NCI-H82 treated with DMSO at 0.1 percent for 48 hours (cell line): Measurements from ENCODE around the gene ENO2.

Experiments
- DNase-seq: peaks from one replicate; lab custom pipeline; 2025; ENCODE audit not compliant: unreplicated experiment; lab: John Stamatoyannopoulos, UW

ENO2 gene

DNA sequence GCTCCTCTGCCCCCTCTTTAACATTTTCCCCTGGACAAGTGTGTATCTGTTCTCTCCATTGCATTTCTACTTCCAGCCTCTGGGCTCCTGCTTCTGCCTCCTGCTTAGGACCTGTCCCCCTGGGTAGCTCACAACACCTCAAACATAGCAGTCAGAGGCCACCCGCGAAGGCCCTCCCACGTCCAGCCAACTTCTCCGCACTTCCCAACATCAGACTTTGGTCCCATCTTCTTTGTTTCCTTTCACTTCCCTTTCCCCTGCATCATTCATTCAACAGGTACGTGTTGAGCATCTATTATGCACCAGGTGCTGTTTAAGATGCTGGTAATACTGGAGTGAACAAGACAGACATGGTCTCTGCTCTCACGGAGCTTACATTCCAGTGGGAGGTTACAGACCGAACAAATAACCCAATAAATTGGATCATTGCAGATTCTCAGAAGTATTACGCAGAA, 32.6 kb downstream of the ENO2 start:
- DNase-seq = no peak

DNA sequence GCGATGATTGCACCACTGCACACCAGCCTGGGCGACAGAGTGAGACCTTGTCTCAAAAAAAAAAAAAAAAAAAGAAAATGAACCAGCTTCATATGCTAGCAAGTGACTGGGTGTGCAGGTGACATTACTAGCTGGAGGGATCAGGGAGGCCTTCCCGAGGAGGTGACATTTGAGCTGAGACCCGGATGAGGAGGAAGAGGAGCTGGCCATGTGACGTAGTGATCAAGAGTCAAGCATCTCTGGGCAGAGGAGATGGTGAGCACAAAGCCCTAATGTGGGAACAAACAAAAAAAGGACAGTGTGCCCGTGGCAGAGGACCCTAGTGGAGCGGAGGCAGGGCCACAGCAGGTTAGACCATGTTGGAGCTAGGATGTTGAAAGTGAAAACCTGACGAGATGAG, 33.2 kb downstream of the ENO2 start:
- DNase-seq = no peak

DNA sequence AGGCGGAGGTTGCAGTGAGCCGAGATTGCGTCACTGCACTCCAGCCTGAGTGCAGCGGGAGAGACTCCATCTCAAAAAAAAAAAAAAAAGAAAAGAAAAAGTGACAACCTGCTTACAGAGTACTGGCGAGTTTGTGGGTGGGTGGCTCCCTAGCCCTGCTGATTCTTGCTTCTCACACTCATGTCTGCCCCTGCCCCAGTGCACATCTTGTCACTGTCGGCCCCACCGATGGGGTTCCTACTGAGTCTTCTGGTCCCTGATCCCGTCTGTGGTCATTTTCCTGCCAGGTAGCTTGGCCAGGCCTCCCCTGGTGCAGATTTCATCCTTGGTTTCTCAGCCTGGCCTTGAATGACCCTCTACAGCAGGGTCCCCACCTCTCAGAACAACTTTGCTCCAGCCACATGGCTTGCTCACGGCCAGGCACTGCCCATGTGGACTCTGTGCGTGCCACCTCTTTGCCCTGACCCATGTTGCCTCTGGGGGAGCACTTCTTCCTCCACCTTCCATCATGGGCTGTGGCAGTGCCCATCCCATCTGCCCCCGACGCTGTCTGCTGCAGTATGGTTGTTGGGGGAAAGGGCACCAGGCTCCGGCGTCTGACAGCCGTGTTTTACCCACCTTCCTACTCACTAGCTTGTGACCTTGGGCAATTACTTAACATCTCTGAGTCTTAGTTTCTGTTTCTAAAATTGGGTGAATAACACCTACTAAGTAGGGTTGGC, 34.7 kb downstream of the ENO2 start:
- no peak for DNase-seq

DNA sequence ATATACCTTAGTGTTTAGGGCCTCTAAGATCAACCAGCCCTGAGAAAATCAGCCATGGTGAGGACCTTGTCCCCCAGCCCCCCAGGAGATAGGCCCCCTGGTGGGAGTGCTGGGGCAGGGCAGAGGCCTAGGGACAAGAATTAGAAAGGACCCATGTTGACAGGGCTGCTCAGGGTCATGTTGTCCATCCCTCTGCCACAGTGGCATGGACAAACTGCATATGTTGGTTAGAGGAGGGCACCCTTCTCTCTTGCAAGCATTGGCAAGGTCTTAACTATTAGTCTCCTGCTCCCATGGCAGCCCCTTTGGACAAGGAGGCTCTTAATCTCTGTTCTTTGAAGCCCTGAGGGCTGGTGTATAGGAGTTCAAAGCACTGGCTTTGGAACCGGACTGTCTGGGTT, 36.0 kb downstream of the ENO2 start:
- DNase-seq = no peak

DNA sequence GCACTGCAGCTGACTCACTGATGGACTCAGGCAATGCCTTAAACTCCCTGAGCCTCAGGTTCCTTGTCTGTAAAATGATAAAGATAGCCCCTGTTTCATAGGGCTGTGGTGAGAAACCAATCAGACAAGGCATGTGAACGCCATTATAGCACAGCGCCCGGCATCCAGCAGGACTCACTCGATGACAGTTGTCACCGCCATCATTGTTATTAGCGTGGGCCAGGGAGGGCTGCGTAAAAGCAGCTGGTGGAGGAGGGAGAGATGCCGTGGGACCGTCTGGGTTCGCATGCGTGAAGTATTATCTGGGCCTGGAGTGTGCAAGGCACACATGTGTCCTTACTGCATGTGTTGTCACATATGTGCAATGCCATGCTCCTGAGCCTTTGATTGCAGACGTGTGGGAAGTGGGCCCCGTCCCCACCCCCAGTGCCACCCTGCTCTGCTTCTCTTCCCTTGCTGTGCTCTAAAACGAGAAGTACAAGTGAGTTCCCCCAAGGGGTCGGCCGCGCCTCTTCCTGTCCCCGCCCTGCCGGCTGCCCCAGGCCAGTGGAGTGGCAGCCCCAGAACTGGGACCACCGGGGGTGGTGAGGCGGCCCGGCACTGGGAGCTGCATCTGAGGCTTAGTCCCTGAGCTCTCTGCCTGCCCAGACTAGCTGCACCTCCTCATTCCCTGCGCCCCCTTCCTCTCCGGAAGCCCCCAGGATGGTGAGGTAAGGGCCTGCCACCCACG, 36.6 kb downstream of the ENO2 start, which contains the start of gene PTPN6:
Gene PTPN6, plus strand, starts transcription at position 546 of the 730 bp plus-strand sequence. Its CDS starts 157 bp downstream, at position 703.
- no peak for DNase-seq

DNA sequence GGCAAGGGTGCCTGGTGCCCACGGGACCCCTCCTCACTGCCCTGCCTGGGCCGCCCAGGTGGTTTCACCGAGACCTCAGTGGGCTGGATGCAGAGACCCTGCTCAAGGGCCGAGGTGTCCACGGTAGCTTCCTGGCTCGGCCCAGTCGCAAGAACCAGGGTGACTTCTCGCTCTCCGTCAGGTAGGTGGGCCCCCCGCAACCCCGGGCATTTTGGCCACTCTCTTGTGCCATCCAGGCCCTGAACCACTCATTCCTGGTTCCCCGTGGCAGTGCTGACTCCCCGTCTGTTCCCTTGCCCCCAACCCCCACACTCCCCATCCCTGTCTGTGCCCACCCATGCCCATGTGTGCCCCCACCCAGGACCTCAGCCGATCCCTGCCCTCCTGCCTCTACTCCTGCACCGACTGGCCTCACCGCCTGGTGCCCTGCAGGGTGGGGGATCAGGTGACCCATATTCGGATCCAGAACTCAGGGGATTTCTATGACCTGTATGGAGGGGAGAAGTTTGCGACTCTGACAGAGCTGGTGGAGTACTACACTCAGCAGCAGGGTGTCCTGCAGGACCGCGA, 37.3 kb downstream of the ENO2 start:
- DNase-seq = no peak

DNA sequence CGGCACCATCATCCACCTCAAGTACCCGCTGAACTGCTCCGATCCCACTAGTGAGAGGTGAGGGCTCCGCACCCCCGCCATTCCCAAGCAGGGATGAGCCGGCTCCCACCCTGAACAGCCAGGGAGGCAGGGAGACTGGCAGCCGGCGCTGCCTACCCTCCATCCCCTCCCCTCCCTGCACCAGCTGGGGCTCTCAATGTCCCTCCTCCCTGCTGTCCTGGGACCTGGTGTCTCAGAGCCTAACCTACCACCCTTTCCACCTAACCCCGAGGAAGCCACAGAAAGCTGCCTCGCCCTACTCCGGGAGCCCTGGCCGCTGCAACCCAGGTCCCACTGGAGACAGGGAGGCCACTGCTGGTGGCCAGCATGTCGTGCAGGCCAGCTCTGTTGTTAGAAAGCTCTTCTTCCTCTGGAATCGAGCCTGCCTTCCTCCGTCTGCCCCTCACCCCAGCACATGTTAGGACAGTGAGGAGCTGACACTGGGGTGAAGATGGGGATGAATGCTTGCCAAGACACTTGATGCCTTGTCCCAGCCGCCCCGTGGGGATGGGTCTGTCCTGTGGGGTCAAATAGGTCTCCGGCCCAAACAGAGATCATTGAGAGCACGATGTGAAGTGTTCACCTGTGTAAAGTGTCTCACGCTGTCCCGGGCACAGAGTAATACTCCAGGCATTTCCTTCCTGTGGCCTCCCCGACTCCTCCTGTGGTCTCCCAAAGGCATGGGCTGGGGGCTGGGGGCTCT, 37.9 kb downstream of the ENO2 start:
- no peak for DNase-seq

DNA sequence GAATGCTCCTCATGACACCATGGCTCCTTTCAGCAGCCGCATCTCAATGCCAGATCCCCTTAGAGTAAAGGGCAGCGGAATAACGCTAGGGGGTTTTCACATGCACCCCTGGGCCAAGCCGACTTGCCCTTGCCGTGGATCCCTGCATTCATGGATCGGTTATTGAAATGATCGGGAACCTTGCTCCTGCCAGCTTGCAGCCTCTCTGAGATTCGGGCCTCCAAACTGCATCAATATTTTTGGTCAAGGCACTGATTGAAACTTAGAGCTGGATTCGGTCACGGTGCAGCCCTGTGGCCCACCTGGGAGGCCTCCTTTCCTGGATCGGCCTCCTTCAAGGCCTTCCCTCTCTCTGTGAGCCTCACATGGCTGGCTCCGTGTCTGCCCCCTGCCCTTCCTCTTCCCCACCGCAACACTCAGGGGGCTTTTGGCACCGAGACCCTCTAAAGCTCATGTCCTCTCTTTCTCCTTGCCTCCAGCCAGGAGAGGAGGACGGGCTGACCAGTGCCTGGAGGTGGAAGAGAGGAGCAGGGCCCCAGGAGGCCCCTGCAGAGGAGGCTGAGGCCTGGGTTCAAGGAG, 38.6 kb downstream of the ENO2 start:
- DNase-seq = no peak

DNA sequence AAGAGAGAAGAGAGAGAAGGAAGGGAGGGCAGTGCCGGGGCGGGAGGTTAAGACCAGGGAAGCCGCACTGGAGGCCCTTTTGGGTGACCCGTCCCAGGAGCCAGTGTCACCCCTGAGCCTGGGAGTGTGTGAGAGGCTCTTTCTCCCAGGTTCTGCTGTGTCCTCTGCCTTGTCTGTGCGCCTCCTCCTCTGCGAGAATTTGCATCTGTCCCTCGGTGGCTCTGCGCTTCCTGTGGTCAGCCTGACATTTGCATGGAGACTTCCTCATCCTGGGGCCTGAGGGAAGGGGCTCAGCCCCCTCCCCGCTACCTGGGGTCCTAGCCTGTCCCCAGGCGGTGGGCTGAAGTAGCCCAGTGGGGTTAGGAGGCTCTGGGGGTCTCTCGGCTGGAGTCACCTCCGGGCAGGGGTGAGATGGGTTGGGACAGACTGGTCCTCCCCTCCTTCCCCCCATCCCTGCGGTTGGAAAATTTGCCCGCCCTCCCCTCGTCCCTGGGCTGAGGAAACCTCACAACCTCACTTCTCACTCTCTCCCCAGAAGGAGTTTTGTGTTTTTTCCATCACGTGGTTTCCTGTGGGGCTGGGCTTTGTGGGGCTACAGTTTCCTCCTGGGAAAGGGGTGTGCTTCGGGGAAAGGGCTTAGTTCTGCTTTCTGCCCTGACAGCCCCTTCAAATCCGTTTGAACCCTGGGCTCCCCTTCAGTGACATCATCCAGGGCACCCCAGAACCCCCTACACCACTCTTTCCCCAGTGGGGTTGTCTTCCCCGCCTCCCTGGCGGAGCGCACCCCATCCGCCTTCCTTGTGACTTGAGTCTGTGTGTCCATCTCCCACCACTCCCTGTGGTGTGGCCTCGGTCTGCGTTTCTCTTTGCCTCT, 39.3 kb downstream of the ENO2 start:
- DNase-seq = no peak

DNA sequence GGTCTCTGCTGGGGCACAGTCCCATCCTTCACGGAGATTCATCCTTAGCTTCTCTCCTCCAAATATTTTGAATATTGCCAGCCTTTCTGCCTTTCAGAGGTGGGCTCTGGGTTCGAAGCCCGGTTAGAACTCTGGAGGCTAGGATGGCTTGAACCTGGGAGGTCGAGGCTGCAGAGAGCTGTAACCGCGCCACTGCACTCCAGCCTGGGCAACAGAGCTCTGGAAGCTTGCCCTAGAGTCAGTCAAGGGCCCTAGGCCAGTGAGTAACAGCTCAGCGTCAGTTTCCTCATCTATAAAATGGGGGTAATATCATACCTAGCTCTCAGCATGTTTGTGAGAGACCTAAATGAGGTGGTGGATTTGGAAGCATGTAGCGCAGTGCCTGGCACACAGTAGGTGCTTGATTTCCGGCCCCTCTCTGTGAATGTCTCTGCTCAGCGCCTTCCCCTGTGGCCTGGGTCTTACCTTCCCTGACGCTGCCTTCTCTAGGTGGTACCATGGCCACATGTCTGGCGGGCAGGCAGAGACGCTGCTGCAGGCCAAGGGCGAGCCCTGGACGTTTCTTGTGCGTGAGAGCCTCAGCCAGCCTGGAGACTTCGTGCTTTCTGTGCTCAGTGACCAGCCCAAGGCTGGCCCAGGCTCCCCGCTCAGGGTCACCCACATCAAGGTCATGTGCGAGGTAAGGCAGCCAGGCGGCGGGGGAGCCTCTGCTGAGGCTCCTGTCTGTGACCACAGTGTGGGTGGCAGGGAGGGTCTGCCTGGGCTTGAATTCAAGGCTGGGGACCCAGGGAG, 40.1 kb downstream of the ENO2 start:
- DNase-seq = no peak

DNA sequence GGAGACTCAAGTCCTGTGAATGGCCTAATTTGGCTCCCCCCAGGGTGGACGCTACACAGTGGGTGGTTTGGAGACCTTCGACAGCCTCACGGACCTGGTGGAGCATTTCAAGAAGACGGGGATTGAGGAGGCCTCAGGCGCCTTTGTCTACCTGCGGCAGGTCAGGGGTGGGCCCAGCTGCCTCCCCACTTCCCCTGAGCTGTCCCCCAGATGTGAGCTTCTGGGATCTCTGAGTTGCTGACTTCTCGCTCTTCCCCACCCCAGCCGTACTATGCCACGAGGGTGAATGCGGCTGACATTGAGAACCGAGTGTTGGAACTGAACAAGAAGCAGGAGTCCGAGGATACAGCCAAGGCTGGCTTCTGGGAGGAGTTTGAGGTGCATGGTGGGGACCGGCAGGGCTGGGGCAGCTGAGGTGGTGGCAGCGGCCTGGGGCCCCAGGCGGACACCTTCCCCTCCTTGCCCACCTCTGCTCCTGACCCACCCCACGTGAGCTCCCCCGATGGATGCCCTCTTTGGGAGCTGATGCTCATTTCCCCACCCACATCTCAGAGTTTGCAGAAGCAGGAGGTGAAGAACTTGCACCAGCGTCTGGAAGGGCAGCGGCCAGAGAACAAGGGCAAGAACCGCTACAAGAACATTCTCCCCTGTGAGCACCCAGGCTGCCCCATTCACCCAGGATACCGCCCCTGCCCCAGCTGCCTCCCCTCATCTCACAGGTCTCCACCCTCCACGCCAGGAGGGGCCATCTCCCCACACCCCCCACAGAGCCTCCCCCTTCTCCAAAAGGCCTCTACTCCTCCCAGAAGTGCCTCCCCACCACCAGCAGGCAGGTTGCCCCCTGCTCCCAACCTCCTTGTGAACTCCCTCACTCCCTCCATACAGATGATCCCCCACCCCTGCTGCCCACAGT, 41.0 kb downstream of the ENO2 start:
- no peak for DNase-seq

DNA sequence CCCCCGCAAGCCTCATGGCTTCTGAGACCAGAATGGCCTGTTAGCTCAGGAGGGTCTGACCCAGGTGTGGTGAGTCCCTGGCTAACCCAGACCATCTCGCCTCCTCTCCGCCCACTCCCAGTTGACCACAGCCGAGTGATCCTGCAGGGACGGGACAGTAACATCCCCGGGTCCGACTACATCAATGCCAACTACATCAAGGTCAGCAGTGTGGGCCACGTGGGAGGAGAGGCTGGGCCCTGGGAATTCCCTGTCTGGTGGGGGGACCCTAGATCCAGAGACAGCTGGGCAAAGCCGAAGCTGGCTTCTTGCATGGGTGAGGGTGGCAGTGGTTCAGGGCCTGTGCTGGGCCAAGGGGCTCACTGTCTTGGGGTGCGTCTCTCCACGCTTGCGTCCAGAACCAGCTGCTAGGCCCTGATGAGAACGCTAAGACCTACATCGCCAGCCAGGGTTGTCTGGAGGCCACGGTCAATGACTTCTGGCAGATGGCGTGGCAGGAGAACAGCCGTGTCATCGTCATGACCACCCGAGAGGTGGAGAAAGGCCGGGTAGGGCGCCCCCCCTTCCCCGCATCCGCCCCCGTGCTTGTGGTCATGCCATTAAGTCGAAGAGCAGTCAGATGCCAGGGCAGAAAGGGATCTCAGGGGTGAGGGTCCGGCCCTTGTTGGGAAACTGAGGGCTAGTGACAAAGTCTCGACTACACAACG, 41.8 kb downstream of the ENO2 start:
- no peak for DNase-seq

DNA sequence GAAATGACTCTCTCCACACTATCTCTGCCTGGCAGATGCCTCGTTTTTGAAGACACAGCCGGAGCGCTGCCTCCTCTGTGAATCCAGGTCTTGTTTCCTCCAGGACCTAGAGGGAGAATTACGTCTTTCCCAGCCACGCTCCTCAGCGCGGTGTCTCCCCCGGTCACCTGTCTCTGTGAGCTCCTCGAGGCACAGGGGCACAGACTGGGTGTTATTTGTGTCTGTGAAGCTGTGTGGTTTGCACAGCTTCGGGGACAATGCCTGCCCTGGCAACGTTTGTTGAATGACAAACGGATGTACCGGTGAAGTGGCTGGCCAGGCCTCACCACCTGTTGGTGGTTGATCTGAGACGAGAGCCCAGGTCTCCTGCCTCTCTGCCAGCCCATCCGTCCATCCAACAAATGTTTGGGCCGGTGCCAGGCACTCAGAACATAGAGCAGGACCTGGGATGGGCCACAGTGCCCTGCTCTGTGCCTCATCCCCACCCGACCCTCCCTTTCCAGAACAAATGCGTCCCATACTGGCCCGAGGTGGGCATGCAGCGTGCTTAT, 42.8 kb downstream of the ENO2 start:
- no peak for DNase-seq

DNA sequence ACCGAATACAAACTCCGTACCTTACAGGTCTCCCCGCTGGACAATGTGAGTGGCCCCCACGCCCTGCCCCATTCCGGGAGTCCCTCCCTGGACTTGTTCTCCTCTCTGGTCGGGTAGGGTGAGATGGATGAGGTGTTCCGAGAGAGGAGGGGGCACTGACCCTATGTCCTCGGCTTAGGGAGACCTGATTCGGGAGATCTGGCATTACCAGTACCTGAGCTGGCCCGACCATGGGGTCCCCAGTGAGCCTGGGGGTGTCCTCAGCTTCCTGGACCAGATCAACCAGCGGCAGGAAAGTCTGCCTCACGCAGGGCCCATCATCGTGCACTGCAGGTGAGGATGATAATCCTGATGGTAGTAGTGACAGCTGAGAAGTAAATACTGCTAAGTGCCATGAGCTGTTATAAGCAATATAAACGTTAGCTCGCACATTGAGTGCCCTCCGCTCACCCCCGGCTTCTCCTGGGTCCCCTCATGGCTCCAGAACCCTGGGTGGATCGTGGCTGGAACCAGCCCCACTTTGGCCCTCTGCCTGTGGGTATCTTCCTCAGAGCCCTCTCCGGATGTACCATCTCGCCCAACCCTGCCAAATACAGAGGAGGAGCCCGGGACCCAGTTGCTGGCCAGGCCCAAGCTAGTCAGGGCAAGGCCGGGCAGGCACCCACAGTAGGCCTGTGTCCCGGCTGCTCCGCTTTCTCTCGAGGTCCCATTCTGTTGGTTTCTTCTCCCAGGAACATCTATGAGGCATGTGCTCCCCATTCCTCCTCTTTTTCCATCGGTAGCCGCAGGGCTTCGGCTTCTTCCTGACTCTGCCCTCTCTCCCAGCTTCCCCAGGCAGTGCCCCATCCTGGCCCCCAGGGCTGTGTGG, 43.6 kb downstream of the ENO2 start:
- no peak for DNase-seq

DNA sequence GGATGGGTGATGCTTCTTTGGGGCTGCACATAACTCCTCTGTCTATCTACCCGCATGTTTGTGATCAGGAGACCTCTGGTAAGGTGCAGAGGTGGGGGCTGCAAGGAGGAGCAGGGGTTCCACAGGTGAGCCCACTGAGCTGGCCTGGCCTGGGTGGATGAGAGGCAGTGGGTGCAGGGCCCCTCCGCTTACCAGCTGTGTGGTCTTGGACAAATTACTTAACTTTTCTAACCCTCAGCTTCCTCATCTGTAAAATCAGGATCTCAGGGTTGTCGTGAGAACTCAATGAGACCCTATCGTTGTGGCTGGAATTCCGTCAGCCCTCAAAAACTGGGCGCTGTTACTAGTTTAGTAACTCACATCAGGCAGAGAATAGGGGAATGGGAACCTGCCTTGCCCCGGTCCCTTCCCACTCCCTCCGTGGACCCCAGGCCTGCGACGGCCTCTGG, 44.3 kb downstream of the ENO2 start:
- no peak for DNase-seq

DNA sequence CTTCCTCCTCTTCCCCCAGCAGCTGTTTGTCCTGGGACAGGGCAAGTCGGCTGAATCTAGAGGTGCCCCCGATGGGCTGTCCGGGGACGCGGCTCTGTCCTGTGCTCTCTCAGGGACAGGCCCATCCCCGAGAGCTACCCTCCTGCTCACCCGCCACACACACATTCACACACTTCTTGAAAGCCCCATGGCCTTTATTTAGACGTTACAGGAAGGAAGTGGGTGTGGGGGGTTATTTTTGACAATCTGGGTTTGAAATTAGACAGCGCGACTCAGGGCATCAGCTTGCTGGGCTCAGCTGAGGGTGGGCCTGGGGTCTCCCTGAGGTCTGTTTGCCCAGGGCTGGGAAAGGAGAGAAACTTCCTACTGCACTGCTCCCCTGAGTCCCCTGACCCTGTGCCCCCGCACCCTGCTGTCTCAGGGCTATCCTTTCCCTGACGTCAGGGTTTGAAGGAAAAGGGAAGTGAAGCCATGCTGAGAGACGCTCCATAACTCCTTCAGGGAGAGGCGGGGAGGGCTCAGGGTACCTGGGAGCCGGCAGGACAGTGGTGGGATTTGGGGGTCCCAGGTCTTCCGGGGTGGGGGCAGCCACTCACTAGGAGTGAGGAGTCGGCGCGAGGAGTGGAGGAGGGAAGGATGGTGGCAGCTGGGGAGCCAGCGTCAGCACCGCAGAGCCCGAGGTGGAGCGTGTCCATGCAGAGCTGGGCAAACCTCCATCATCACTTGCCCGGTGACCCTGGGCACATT, 44.9 kb downstream of the ENO2 start:
- no peak for DNase-seq
